NCI-H1417 treated with DMSO at 0.1 percent for 48 hours (cell line): Measurements from ENCODE around the gene OBSCN.
"Not testable (repeated sequence)": the region's sequence is repeated elsewhere in the genome, so short reads cannot be mapped to it uniquely, and the experiment has no call there.

Source experiments
- DNase-seq: peaks from one replicate; lab custom pipeline; 2025; lab: John Stamatoyannopoulos, UW

Gene OBSCN

GRCh38 chr1:228213917-228214808 is 6.3 kb downstream of the OBSCN start:
- no peak for DNase-seq

- no peak for DNase-seq
Observed at GRCh38 chr1:228214921-228215662, 7.2 kb downstream of the OBSCN start.

- DNase-seq, result no peak
Observed at GRCh38 chr1:228215663-228216116, 7.8 kb downstream of the OBSCN start.

- no peak for DNase-seq
Observed at GRCh38 chr1:228216371-228217320, 8.8 kb downstream of the OBSCN start.

- DNase-seq, result no peak
Observed at GRCh38 chr1:228217551-228218344, 9.9 kb downstream of the OBSCN start.

- no peak for DNase-seq
Observed at GRCh38 chr1:228218513-228219244, 10.8 kb downstream of the OBSCN start.

- DNase-seq, result no peak
Observed at GRCh38 chr1:228219245-228219961, 11.6 kb downstream of the OBSCN start.

- no peak for DNase-seq
Observed at GRCh38 chr1:228219962-228220780, 12.3 kb downstream of the OBSCN start.

GRCh38 chr1:228221097-228221496 is 13.3 kb downstream of the OBSCN start:
- DNase-seq, result not testable (repeated sequence)

- DNase-seq, result no peak
Observed at GRCh38 chr1:228222548-228222947, 14.7 kb downstream of the OBSCN start.

- no peak for DNase-seq
Observed at GRCh38 chr1:228224198-228225164, 16.6 kb downstream of the OBSCN start.

- DNase-seq, result no peak
Observed at GRCh38 chr1:228225165-228225710, 17.4 kb downstream of the OBSCN start.

GRCh38 chr1:228225740-228226139 is 17.9 kb downstream of the OBSCN start:
- DNase-seq, result no peak

- DNase-seq, result no peak
Observed at GRCh38 chr1:228226141-228226874, 18.5 kb downstream of the OBSCN start.

- DNase-seq, result no peak
Observed at GRCh38 chr1:228226956-228227791, 19.3 kb downstream of the OBSCN start.

- not testable (repeated sequence) for DNase-seq
Observed at GRCh38 chr1:228228147-228228546, 20.3 kb downstream of the OBSCN start.
